GM18873 (cell line): ENCODE measurements around the gene HIVEP3.

Experiments used
- ATAC-seq: cut with Tn5 transposase; IDR thresholded peaks from one replicate; pipeline ENCODE4 v1.9.1; 2021; ENCODE audit warnings: mild to moderate bottlenecking, moderate library complexity, moderate number of reproducible peaks; ENCODE audit not compliant: unreplicated experiment, low FRiP score

The HIVEP3 gene

GRCh38 chr1:41876576-41877445 lies 41.9 kb downstream of the HIVEP3 start:
- no peak for ATAC-seq

- no peak for ATAC-seq
Observed at GRCh38 chr1:41875487-41875886, 43.2 kb downstream of the HIVEP3 start.

GRCh38 chr1:41874903-41875411 lies 43.8 kb downstream of the HIVEP3 start:
- ATAC-seq, result no peak

- ATAC-seq, result no peak
Observed at GRCh38 chr1:41874151-41874719, 44.5 kb downstream of the HIVEP3 start.

DNA sequence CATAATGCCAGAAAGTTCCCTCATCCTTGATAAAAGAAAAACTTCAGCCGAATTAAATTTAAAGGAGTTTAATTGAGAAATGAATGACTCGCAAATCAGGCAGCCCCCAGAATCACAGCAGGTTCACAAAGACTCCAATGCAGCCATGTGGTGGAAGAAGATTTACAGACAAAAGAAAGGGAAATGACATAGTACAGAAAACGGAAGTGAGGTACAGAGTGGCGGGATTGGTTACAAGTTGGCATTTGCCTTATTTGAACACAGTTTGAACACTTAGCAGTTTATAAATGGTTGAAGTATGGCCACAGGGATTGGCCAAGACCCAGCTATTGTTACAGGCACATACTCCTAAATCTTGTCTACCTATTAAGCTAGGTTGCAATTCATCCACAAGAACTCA lies 46.6 kb downstream of the HIVEP3 start:
- ATAC-seq, result no peak

- ATAC-seq, result no peak
Observed at GRCh38 chr1:41870076-41870562, 48.6 kb downstream of the HIVEP3 start.

- ATAC-seq, result no peak
Observed at GRCh38 chr1:41868241-41868998, 50.3 kb downstream of the HIVEP3 start.

GRCh38 chr1:41866285-41866684 lies 52.4 kb downstream of the HIVEP3 start:
- no peak for ATAC-seq

GRCh38 chr1:41864471-41865040 lies 54.2 kb downstream of the HIVEP3 start:
- ATAC-seq, result no peak

GRCh38 chr1:41863718-41864117 lies 55.0 kb downstream of the HIVEP3 start:
- no peak for ATAC-seq

DNA sequence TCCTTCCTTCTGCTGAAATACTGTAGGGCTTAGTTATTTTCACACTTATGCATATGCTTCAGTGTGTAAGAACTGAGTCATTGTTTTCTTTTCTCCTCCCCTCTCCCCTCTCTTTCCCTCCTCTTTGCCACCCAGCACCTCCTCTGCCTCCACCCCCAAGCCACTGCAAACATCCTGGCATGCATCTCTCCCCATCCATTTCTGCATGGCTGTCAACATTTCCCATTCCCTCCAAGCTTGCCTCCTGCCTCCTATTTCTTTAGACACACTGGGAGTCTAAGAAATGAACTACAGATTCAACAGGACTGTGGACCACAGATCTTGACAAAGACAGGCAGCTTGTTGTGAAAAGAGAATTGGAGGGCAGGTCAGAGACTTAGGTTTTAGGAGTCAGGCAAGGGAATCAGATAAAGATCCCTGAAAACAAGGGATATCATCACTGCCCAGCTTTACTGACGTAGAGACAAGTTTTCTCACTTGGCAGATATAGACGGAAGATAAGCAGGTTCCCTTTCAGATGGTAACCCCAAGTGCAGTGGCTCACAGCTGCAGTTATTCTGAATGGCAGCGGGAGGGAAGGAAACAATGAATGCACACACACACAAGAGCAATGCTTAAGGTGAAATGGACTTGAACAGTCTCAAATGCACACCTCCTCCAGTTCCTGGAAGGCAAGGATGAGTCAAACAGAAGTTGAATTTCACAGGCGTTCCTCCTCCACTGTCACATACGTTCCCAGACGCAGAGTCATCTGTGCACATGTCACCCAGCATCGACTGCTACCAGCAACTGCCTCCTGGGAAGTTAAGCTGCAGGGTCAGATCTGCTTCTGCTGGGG lies 56.1 kb downstream of the HIVEP3 start:
- ATAC-seq, result no peak

- ATAC-seq, result no peak
Observed at GRCh38 chr1:41861535-41862383, 57.0 kb downstream of the HIVEP3 start.

DNA sequence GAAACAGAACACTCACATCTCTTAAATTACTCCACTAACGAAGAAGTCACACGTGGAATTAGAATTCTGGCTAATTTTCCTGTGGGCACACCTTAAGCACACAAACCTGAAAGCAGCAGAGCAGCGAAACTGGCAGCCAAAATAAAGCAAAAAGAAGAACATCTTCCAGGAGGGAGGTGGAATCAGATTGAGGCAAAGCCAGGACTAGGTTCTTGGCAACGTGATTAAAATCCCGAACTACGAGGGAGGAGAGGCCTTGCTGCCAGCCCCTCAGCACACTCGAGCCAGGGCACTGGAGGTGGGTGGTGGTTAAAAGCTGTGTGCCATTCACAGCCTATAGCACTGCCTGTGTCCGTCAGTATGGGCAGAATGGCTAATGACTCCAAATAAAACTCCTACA lies 58.0 kb downstream of the HIVEP3 start:
- ATAC-seq, result no peak

DNA sequence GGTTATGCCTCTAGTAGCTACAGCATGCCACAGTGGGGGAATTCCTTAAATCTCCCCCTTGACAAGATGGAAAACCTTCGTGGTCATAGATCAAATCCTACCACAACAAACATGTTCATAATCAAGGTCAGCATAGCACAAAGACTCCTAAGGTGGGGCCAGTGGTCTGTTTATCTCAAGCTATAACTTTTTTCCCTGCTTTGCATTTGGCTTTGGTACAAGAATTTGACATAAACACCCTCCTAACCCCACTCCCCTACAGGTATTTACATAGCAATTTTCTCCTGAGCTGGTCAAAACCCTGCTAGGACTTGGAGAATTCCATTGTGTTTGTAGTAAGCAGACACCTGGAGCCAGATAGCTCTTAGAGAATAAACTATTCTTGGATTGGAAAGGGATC lies 58.5 kb downstream of the HIVEP3 start:
- ATAC-seq, result no peak

DNA sequence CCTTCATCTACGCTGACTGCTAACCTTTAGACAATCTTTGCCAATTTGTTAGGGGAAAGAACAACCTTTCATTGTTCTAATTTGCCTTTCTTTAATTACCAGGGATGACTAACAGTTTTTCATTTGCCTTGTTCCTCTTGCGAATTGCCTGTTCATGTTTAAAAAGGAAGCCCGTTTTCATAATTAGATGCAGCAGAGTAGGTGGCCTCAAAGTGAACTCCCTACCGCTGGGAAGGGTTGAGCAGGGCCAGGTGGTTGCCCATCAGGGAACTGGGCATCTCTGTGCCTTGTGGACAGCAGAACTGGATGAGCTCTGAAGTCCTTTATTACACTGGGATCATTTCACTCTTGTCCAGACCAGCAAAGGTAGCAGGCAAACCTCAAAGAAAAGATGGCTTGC lies 59.0 kb downstream of the HIVEP3 start:
- ATAC-seq, result no peak

DNA sequence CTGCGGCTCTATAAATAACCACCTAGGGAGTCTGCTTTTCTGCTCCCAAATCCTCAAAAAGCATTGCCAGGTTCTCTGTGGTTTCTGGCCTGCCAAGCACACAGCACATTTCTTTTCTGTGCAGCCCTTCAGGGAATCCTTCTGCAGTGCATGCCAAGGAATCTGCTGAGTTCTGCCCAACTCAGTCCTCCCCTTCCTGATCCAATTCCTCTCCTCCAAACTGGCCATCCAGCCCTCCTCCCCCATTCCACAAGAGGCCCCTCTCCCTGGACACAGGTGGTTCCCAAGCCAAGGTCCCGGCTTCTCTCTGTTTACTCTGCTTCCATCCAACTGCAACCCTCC lies 61.8 kb downstream of the HIVEP3 start:
- no peak for ATAC-seq

GRCh38 chr1:41856151-41856943 lies 62.4 kb downstream of the HIVEP3 start:
- no peak for ATAC-seq

- no peak for ATAC-seq
Observed at GRCh38 chr1:41855713-41856112, 63.0 kb downstream of the HIVEP3 start.
